ENCODE measurements around the gene SND1.
A peak's percentile ranks its signal among the peaks of the same experiment; 100 is the strongest.

Gene SND1

GRCh38 chr7:127732306-127732705, 80.3 kb downstream of the SND1 start:
- no peak for DNase-seq

GRCh38 chr7:127733986-127734385, 82.0 kb downstream of the SND1 start:
- DNase-seq, result no peak

GRCh38 chr7:127736511-127736910, 84.5 kb downstream of the SND1 start:
- no peak for DNase-seq

GRCh38 chr7:127738859-127739258, 86.9 kb downstream of the SND1 start:
- DNase-seq, result no peak

- no peak for DNase-seq
Measured at GRCh38 chr7:127741764-127742375, 89.9 kb downstream of the SND1 start.

GRCh38 chr7:127745445-127745844, 93.5 kb downstream of the SND1 start:
- DNase-seq, result peak; percentile 71

- DNase-seq, result no peak
Measured at GRCh38 chr7:127751062-127751461, 99.1 kb downstream of the SND1 start.

- no peak for DNase-seq
Measured at GRCh38 chr7:127751490-127752448, 99.8 kb downstream of the SND1 start.

GRCh38 chr7:127752829-127753228, 100.8 kb downstream of the SND1 start:
- no peak for DNase-seq

- DNase-seq, result no peak
Measured at GRCh38 chr7:127754457-127754856, 102.5 kb downstream of the SND1 start.

- no peak for DNase-seq
Measured at GRCh38 chr7:127755521-127755920, 103.5 kb downstream of the SND1 start.

GRCh38 chr7:127755965-127756364, 104.0 kb downstream of the SND1 start:
- no peak for DNase-seq

GRCh38 chr7:127758105-127758504, 106.1 kb downstream of the SND1 start:
- DNase-seq, result no peak

- DNase-seq, result no peak
Measured at GRCh38 chr7:127758845-127759244, 106.9 kb downstream of the SND1 start.

- no peak for DNase-seq
Measured at GRCh38 chr7:127759945-127760421, 108.0 kb downstream of the SND1 start.

GRCh38 chr7:127760436-127761031, 108.5 kb downstream of the SND1 start:
- no peak for DNase-seq

GRCh38 chr7:127761196-127761595, 109.2 kb downstream of the SND1 start:
- no peak for DNase-seq

GRCh38 chr7:127764681-127765080, 112.7 kb downstream of the SND1 start:
- DNase-seq, result no peak

- DNase-seq, result no peak
Measured at GRCh38 chr7:127765150-127765549, 113.2 kb downstream of the SND1 start.

GRCh38 chr7:127766831-127767459, 115.0 kb downstream of the SND1 start:
- no peak for DNase-seq

- no peak for DNase-seq
Measured at GRCh38 chr7:127768241-127768640, 116.2 kb downstream of the SND1 start.

- DNase-seq, result no peak
Measured at GRCh38 chr7:127769137-127769536, 117.1 kb downstream of the SND1 start.

- DNase-seq, result no peak
Measured at GRCh38 chr7:127769696-127770400, 117.9 kb downstream of the SND1 start.
